Activated CD4-positive, alpha-beta T cell treated with anti-CD3 and anti-CD28 coated beads, Interleukin-2, amount 50 U/mL, for 16 hours (primary cell): Measurements from ENCODE around the gene CCDC40.

Experiments
- DNase-seq: peaks from one replicate; pipeline ENCODE4 v3.0.0-alpha.2; 2020

The CCDC40 gene

GRCh38 chr17:80118601-80119270, 82.3 kb downstream of the CCDC40 start:
- no peak for DNase-seq

- DNase-seq: no peak
Measured at GRCh38 chr17:80119271-80119791, 82.9 kb downstream of the CCDC40 start.

GRCh38 chr17:80119839-80120238, 83.4 kb downstream of the CCDC40 start:
- no peak for DNase-seq

GRCh38 chr17:80122026-80122575, 85.7 kb downstream of the CCDC40 start:
- DNase-seq: no peak

- DNase-seq: no peak
Measured at GRCh38 chr17:80122926-80123505, 86.6 kb downstream of the CCDC40 start.

GRCh38 chr17:80123791-80124190, 87.3 kb downstream of the CCDC40 start:
- no peak for DNase-seq

- DNase-seq: no peak
Measured at GRCh38 chr17:80124351-80124981, 88.0 kb downstream of the CCDC40 start.

GRCh38 chr17:80125656-80126448, 89.4 kb downstream of the CCDC40 start:
- no peak for DNase-seq

GRCh38 chr17:80126449-80126715, 89.9 kb downstream of the CCDC40 start:
- DNase-seq: no peak

- no peak for DNase-seq
Measured at GRCh38 chr17:80129006-80129565, 92.6 kb downstream of the CCDC40 start.

GRCh38 chr17:80130992-80131391, 94.5 kb downstream of the CCDC40 start:
- no peak for DNase-seq

GRCh38 chr17:80132906-80133625, 96.6 kb downstream of the CCDC40 start:
- DNase-seq: no peak

GRCh38 chr17:80133626-80133970, 97.2 kb downstream of the CCDC40 start:
- no peak for DNase-seq

GRCh38 chr17:80137131-80137530, 100.7 kb downstream of the CCDC40 start:
- no peak for DNase-seq

GRCh38 chr17:80138856-80139426, 102.5 kb downstream of the CCDC40 start:
- no peak for DNase-seq

- no peak for DNase-seq
Measured at GRCh38 chr17:80141463-80142165, 105.2 kb downstream of the CCDC40 start.

GRCh38 chr17:80142929-80143328, 106.5 kb downstream of the CCDC40 start:
- no peak for DNase-seq

GRCh38 chr17:80145076-80146075, 108.9 kb downstream of the CCDC40 start:
- peak; percentile 38 for DNase-seq

GRCh38 chr17:80146121-80147034, 109.9 kb downstream of the CCDC40 start:
- peak; percentile 39 for DNase-seq
